GM23338 (cell line): Measurements from ENCODE around the gene IL11RA. TPM values are rescaled to one million over a fixed set of nuclear protein-coding genes. Genes with fewer than 3 reads are reported as not detected.

Source experiments
- ATAC-seq: fragments of 200-7000 bp; cut with Tn5 transposase; 3 replicates; pipeline ENCODE4 v1.9.1; 2020
- DNase-seq: peaks from one replicate; pipeline ENCODE4 v3.0.0-alpha.2; 2015; ENCODE audit warnings: low spot score
- H2AFZ ChIP-seq: fragments of 200-600 bp; sonication (generic); 2 replicates; pipeline ENCODE4 v1.8.0; 2016; ENCODE audit warnings: antibody characterized with exemption, mild to moderate bottlenecking, moderate library complexity
- H3F3A ChIP-seq: fragments of 200-600 bp; sonication (generic); replicated peaks from 2 replicates; pipeline ENCODE4 v1.8.0; 2017; ENCODE audit warnings: antibody characterized with exemption, mixed run types, low read depth
- H3K27ac ChIP-seq: fragments of 200-600 bp; sonication (generic); 2 replicates; pipeline ENCODE4 v1.6.1; 2016; ENCODE audit warnings: low read depth
- H3K27me3 ChIP-seq: fragments of 200-600 bp; sonication (generic); 2 replicates; pipeline ENCODE4 v1.8.0; 2016; ENCODE audit warnings: mild to moderate bottlenecking, mixed run types, moderate library complexity; ENCODE audit not compliant: insufficient read depth
- H3K36me3 ChIP-seq: fragments of 200-600 bp; sonication (generic); 2 replicates; pipeline ENCODE4 v1.8.0; 2016; ENCODE audit warnings: mild to moderate bottlenecking; ENCODE audit not compliant: insufficient read depth
- H3K4me1 ChIP-seq: fragments of 200-600 bp; sonication (generic); 2 replicates; pipeline ENCODE4 v1.8.0; 2016; ENCODE audit warnings: mild to moderate bottlenecking, moderate library complexity; ENCODE audit not compliant: insufficient read depth
- H3K4me2 ChIP-seq: fragments of 200-600 bp; sonication (generic); 2 replicates; pipeline ENCODE4 v1.7.1; 2017; ENCODE audit warnings: mixed run types
- H3K4me3 ChIP-seq: fragments of 200-600 bp; sonication (generic); 2 replicates; pipeline ENCODE4 v1.6.1; 2016; ENCODE audit warnings: mixed run types
- H3K79me2 ChIP-seq: fragments of 200-600 bp; sonication (generic); replicated peaks from 2 replicates; pipeline ENCODE4 v1.8.0; 2017; ENCODE audit warnings: mild to moderate bottlenecking; ENCODE audit not compliant: insufficient read depth
- H3K9me2 ChIP-seq: fragments of 200-600 bp; sonication (generic); 2 replicates; pipeline ENCODE4 v1.8.0; 2017; ENCODE audit not compliant: insufficient read depth
- H4K20me1 ChIP-seq: fragments of 200-600 bp; sonication (generic); replicated peaks from 2 replicates; pipeline ENCODE4 v1.8.0; 2017; ENCODE audit warnings: mild to moderate bottlenecking; ENCODE audit not compliant: insufficient read depth
- H3K27ac Mint-ChIP-seq: 2 replicates; pipeline ENCODE4 v1.8.0; 2020; ENCODE audit warnings: inconsistent platforms, mild to moderate bottlenecking, moderate library complexity, mixed read lengths
- H3K27me3 Mint-ChIP-seq: 3 replicates; pipeline ENCODE4 v1.8.0; 2022; ENCODE audit warnings: low read depth, mild to moderate bottlenecking, moderate library complexity, mixed read lengths, inconsistent platforms; ENCODE audit not compliant: insufficient read depth, poor library complexity
- H3K36me3 Mint-ChIP-seq: 3 replicates; pipeline ENCODE4 v1.8.0; 2021; ENCODE audit warnings: low read depth, mild to moderate bottlenecking, inconsistent platforms, moderate library complexity, mixed read lengths
- H3K4me1 Mint-ChIP-seq: 3 replicates; pipeline ENCODE4 v1.8.0; 2020; ENCODE audit warnings: mild to moderate bottlenecking, inconsistent platforms, mixed read lengths
- H3K4me3 Mint-ChIP-seq: 3 replicates; pipeline ENCODE4 v1.8.0; 2021; ENCODE audit warnings: moderate library complexity, mild to moderate bottlenecking, inconsistent platforms, mixed read lengths
- H3K9me3 Mint-ChIP-seq: 3 replicates; pipeline ENCODE4 v1.8.0; 2020; ENCODE audit warnings: moderate library complexity, mild to moderate bottlenecking, inconsistent platforms, mixed read lengths
- polyA plus RNA-seq: library from polyadenylated mRNA; unstranded; fragments of >200 nt; fragmentation: Nextera tagmentation; extraction: Ambion mirVana; gene quantifications from 2 replicates; pipeline ENCODE4 v1.2.1, GENCODE V29; 2016
- total RNA-seq: library from RNA; depleted of rRNA; stranded (reverse); fragments of >200 nt; shearing (Covaris generic); gene quantifications from 2 replicates; pipeline ENCODE4 v1.2.3, GENCODE V29; 2014
- TF ChIP-seq, protein P1 (sequence below): fragments of 250-450 bp; sonication (Bioruptor Pico); IDR thresholded peaks from 2 replicates; pipeline ENCODE4 v1.5.0; 2020; ENCODE audit warnings: mild to moderate bottlenecking, moderate library complexity
- TF ChIP-seq, protein P2 (sequence below): IDR thresholded peaks from one replicate; pipeline ENCODE4 v1.6.1; 2018; ENCODE audit warnings: antibody characterized with exemption; ENCODE audit not compliant: unreplicated experiment

IL11RA gene
- total and polyA plus RNA-seq, 2 experiments from 2014 or later: 3.1 to 5.8 TPM

DNA sequence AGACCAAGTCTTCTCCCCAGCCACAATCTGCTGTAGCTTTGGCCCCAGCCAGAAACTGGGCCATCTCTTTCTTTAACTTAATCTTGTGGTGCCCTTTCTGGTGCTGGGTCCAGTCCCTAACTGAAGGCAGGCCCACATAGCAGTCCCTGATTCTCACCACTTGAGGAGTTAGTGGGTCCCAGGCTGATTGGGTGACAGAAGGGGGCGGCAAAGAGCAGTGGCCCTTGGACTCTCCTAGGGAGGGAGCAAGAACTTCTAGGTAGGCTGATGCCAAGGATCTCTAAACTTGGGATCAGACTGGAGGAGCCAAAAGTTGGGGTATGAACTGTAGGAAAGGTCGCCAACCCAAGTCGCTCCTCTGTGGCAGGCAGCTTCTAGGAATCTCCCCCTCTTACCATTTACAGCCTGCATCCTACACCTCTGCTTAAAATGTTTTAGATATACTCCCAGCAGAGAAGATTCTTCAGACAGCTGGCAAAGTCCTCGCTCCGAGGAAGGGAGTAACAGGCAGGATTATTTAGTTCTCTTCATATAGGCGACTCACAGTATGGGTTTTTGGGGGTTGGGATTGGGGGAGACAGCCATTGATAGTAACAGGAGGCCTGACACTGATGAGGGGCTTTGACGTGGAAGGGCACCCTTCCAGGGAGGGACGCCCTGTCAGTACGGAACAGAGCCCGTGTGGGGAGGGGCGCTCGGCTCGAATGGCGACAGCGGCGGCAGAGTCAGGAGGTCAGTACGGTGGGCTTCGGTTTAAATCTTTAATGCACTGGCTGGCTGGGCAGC is 12.5 kb downstream of the IL11RA start (continued):
- TF ChIP-seq, protein P1, sequence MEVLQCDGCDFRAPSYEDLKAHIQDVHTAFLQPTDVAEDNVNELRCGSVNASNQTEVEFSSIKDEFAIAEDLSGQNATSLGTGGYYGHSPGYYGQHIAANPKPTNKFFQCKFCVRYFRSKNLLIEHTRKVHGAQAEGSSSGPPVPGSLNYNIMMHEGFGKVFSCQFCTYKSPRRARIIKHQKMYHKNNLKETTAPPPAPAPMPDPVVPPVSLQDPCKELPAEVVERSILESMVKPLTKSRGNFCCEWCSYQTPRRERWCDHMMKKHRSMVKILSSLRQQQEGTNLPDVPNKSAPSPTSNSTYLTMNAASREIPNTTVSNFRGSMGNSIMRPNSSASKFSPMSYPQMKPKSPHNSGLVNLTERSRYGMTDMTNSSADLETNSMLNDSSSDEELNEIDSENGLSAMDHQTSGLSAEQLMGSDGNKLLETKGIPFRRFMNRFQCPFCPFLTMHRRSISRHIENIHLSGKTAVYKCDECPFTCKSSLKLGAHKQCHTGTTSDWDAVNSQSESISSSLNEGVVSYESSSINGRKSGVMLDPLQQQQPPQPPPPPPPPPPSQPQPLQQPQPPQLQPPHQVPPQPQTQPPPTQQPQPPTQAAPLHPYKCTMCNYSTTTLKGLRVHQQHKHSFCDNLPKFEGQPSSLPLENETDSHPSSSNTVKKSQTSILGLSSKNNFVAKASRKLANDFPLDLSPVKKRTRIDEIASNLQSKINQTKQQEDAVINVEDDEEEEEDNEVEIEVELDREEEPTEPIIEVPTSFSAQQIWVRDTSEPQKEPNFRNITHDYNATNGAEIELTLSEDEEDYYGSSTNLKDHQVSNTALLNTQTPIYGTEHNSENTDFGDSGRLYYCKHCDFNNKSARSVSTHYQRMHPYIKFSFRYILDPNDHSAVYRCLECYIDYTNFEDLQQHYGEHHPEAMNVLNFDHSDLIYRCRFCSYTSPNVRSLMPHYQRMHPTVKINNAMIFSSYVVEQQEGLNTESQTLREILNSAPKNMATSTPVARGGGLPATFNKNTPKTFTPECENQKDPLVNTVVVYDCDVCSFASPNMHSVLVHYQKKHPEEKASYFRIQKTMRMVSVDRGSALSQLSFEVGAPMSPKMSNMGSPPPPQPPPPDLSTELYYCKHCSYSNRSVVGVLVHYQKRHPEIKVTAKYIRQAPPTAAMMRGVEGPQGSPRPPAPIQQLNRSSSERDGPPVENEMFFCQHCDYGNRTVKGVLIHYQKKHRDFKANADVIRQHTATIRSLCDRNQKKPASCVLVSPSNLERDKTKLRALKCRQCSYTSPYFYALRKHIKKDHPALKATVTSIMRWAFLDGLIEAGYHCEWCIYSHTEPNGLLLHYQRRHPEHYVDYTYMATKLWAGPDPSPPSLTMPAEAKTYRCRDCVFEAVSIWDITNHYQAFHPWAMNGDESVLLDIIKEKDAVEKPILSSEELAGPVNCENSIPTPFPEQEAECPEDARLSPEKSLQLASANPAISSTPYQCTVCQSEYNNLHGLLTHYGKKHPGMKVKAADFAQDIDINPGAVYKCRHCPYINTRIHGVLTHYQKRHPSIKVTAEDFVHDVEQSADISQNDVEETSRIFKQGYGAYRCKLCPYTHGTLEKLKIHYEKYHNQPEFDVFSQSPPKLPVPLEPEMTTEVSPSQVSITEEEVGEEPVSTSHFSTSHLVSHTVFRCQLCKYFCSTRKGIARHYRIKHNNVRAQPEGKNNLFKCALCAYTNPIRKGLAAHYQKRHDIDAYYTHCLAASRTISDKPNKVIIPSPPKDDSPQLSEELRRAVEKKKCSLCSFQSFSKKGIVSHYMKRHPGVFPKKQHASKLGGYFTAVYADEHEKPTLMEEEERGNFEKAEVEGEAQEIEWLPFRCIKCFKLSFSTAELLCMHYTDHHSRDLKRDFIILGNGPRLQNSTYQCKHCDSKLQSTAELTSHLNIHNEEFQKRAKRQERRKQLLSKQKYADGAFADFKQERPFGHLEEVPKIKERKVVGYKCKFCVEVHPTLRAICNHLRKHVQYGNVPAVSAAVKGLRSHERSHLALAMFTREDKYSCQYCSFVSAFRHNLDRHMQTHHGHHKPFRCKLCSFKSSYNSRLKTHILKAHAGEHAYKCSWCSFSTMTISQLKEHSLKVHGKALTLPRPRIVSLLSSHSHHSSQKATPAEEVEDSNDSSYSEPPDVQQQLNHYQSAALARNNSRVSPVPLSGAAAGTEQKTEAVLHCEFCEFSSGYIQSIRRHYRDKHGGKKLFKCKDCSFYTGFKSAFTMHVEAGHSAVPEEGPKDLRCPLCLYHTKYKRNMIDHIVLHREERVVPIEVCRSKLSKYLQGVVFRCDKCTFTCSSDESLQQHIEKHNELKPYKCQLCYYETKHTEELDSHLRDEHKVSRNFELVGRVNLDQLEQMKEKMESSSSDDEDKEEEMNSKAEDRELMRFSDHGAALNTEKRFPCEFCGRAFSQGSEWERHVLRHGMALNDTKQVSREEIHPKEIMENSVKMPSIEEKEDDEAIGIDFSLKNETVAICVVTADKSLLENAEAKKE (CRISPR knock-in tag): 0 out of 2 replicates have a peak, but pooled peaks have one; percentile 30

DNA sequence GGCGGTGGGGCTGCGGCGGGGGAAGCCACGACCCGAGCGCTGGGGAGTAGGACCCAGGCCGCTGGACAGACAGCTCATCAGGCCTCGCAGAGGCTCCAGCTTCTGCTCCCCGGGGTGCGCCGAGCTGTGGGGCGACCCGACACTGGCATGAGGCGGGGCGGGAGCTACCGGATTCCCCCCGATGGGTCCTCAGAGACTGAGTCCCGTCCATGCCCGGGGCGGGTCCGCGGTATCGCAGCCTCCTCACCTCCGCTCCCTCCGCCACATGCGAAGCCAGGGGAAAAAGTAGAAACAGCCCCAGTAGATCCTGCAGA is 13.0 kb downstream of the IL11RA start:
- no peaks in the 10 kb centered on the region for H3F3A ChIP-seq
- Mint-ChIP-seq H3K4me3 (peak overlapping the region; percentile 82), H3K27me3 (peaks cover 11% of the 10 kb centered on the region), H3K27ac (no peak overlapping the region), H3K36me3 (peaks cover 23% of the 10 kb centered on the region), H3K4me1 (peaks cover 8% of the 10 kb centered on the region), H3K9me3 (peaks cover 10% of the 10 kb centered on the region)
- H3K79me2 ChIP-seq: peaks cover 8% of the 10 kb centered on the region; the same call in 1 of the 2 replicates
- DNase-seq (no peak), ATAC-seq (peak; percentile 73)
- peaks cover 3% of the 10 kb centered on the region; the same call in 1 of the 2 replicates for H4K20me1 ChIP-seq
- no peaks in the 10 kb centered on the region for H3K36me3 ChIP-seq
- H3K4me3 ChIP-seq: peak overlapping the region; percentile 98
- H3K4me1 ChIP-seq: peaks cover 3% of the 10 kb centered on the region
- H2AFZ ChIP-seq: peak overlapping the region; percentile 91
- peak overlapping the region; percentile 100 for H3K4me2 ChIP-seq
- TF ChIP-seq, protein P2, sequence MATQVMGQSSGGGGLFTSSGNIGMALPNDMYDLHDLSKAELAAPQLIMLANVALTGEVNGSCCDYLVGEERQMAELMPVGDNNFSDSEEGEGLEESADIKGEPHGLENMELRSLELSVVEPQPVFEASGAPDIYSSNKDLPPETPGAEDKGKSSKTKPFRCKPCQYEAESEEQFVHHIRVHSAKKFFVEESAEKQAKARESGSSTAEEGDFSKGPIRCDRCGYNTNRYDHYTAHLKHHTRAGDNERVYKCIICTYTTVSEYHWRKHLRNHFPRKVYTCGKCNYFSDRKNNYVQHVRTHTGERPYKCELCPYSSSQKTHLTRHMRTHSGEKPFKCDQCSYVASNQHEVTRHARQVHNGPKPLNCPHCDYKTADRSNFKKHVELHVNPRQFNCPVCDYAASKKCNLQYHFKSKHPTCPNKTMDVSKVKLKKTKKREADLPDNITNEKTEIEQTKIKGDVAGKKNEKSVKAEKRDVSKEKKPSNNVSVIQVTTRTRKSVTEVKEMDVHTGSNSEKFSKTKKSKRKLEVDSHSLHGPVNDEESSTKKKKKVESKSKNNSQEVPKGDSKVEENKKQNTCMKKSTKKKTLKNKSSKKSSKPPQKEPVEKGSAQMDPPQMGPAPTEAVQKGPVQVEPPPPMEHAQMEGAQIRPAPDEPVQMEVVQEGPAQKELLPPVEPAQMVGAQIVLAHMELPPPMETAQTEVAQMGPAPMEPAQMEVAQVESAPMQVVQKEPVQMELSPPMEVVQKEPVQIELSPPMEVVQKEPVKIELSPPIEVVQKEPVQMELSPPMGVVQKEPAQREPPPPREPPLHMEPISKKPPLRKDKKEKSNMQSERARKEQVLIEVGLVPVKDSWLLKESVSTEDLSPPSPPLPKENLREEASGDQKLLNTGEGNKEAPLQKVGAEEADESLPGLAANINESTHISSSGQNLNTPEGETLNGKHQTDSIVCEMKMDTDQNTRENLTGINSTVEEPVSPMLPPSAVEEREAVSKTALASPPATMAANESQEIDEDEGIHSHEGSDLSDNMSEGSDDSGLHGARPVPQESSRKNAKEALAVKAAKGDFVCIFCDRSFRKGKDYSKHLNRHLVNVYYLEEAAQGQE: no peak
- TF ChIP-seq, protein P1 (CRISPR knock-in tag): no peak
- H3K27me3 ChIP-seq: no peaks in the 10 kb centered on the region
- no peaks in the 10 kb centered on the region for H3K9me2 ChIP-seq
- H3K27ac ChIP-seq: no peak overlapping the region
